Smooth muscle cell (in vitro differentiated cells): ENCODE data around the gene KCTD11. TPM values are rescaled to one million over a fixed set of nuclear protein-coding genes. Genes with fewer than 3 reads are reported as not detected.

Source experiments
- DNase-seq: peaks from one replicate; lab custom pipeline; 2025; ENCODE audit not compliant: unreplicated experiment; lab: John Stamatoyannopoulos, UW
- H2AFZ ChIP-seq: fragments of 200-600 bp; sonication (generic); 2 replicates; pipeline ENCODE4 v1.6.0; 2016; ENCODE audit warnings: antibody characterized with exemption, low read depth, mild to moderate bottlenecking
- H3F3A ChIP-seq: fragments of 200-600 bp; sonication (generic); 2 replicates; pipeline ENCODE4 v1.6.0; 2017; ENCODE audit warnings: antibody characterized with exemption, low read depth
- H3K27ac ChIP-seq: fragments of 200-600 bp; sonication (generic); 2 replicates; pipeline ENCODE4 v1.5.1; 2016; ENCODE audit warnings: low read depth, mild to moderate bottlenecking
- H3K27me3 ChIP-seq: fragments of 200-600 bp; sonication (generic); 2 replicates; pipeline ENCODE4 v1.6.1; 2016; ENCODE audit warnings: low read depth, mild to moderate bottlenecking
- H3K36me3 ChIP-seq: fragments of 200-600 bp; sonication (generic); 2 replicates; pipeline ENCODE4 v1.5.1; 2016; ENCODE audit warnings: low read depth
- H3K4me1 ChIP-seq: fragments of 200-600 bp; sonication (generic); 2 replicates; pipeline ENCODE4 v1.5.1; 2016; ENCODE audit warnings: low read depth
- H3K4me2 ChIP-seq: fragments of 200-600 bp; sonication (generic); 2 replicates; pipeline ENCODE4 v1.6.0; 2016; ENCODE audit warnings: mild to moderate bottlenecking
- H3K4me3 ChIP-seq: fragments of 200-600 bp; sonication (generic); 2 replicates; pipeline ENCODE4 v1.5.1; 2016; ENCODE audit warnings: mild to moderate bottlenecking
- H3K79me2 ChIP-seq: fragments of 200-600 bp; sonication (generic); 2 replicates; pipeline ENCODE4 v1.6.0; 2016; ENCODE audit warnings: low read depth, mild to moderate bottlenecking
- H3K9ac ChIP-seq: fragments of 200-600 bp; sonication (generic); 2 replicates; pipeline ENCODE4 v1.6.0; 2016; ENCODE audit warnings: low read depth
- H3K9me3 ChIP-seq: fragments of 200-600 bp; sonication (generic); replicated peaks from 2 replicates; pipeline ENCODE4 v1.5.1; 2016; ENCODE audit warnings: low read depth
- H4K20me1 ChIP-seq: fragments of 200-600 bp; sonication (generic); 2 replicates; pipeline ENCODE4 v1.6.0; 2016; ENCODE audit warnings: low read depth
- CTCF ChIP-seq: fragments of 200-600 bp; sonication (generic); IDR thresholded peaks from 2 replicates; pipeline ENCODE4 v1.5.1; 2017; ENCODE audit warnings: borderline replicate concordance, mild to moderate bottlenecking, antibody characterized with exemption; ENCODE audit not compliant: insufficient read depth, poor library complexity, severe bottlenecking
- WGBS: methylation state at CpG from one replicate; pipeline ENCODE4 v1.1.7; 2016; ENCODE audit warnings: low lambda C conversion rate; 5-methylcytosine and 5-hydroxymethylcytosine counted together
- polyA plus RNA-seq: library from polyadenylated mRNA; unstranded; fragments of >200 nt; fragmentation: Nextera tagmentation; extraction: Ambion mirVana; gene quantifications from 2 replicates; pipeline ENCODE4 v1.2.1, GENCODE V29; 2016
- total RNA-seq: library from RNA; depleted of rRNA; stranded (reverse); fragments of >200 nt; gene quantifications from 2 replicates; pipeline ENCODE4 v1.2.3, GENCODE V29; 2014

The KCTD11 gene
- total and polyA plus RNA-seq, 2 experiments from 2014 or later = 33.8 to 34.7 TPM

DNA sequence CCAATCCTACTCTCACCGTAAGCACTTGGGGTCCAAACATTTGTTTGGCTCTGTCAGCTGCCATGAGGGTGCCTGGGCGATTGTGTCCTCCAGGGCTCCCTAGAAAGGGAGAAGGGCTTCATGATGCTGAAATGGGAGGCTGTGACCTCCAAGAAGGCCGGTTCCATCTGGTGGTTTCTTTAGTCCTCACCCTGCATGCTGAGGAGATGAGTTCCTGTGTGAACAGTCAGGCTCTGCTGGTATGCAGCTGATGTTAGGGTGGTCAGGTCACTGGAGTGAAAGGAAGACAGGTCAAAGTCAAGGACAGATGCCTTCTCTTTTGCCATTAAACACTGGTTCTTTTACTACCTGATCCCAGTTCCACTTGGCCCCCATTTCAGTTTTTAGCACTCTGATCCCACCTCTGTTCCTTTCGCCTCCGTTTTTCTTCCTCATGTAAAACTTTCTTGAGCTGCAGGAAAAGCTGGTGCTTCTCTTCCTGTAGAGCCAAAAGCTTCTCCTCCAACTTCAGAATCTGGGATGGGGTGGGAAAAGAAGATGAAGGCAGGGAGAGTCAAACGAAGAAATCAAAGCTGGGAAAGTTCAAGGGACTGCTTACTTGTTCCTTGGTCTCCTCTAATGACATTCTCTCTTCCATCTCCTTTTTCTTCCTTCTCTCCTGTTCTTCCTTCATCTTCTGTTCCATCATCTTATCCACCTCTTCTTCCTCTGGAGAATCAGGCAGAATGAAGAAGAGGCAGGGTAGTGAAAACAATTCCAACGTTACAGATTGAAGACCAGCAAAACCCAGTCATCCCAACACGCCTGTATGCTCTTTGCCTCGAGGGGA is 37.9 kb upstream of the KCTD11 start:
- H3K9me3 ChIP-seq = no peaks in the 10 kb centered on the region
- DNase-seq = no peak
- H3K79me2 ChIP-seq = peaks cover 50% of the 10 kb centered on the region
- H3F3A ChIP-seq = peaks cover 47% of the 10 kb centered on the region
- H4K20me1 ChIP-seq = peaks cover 57% of the 10 kb centered on the region
- no peak overlapping the region for H2AFZ ChIP-seq
- WGBS = 49% methylated on average over 9 of the region's 9 CpGs
- H3K4me2 ChIP-seq = peak overlapping the region; percentile 98
- H3K36me3 ChIP-seq = peaks cover 4% of the 10 kb centered on the region
- H3K27ac ChIP-seq = peak overlapping the region; percentile 63
- peak overlapping the region; percentile 79 for H3K4me3 ChIP-seq
- peaks cover 15% of the 10 kb centered on the region for H3K4me1 ChIP-seq
- no peaks in the 10 kb centered on the region for H3K27me3 ChIP-seq
- no peak for TF ChIP-seq CTCF
- H3K9ac ChIP-seq = peak overlapping the region; percentile 56

DNA sequence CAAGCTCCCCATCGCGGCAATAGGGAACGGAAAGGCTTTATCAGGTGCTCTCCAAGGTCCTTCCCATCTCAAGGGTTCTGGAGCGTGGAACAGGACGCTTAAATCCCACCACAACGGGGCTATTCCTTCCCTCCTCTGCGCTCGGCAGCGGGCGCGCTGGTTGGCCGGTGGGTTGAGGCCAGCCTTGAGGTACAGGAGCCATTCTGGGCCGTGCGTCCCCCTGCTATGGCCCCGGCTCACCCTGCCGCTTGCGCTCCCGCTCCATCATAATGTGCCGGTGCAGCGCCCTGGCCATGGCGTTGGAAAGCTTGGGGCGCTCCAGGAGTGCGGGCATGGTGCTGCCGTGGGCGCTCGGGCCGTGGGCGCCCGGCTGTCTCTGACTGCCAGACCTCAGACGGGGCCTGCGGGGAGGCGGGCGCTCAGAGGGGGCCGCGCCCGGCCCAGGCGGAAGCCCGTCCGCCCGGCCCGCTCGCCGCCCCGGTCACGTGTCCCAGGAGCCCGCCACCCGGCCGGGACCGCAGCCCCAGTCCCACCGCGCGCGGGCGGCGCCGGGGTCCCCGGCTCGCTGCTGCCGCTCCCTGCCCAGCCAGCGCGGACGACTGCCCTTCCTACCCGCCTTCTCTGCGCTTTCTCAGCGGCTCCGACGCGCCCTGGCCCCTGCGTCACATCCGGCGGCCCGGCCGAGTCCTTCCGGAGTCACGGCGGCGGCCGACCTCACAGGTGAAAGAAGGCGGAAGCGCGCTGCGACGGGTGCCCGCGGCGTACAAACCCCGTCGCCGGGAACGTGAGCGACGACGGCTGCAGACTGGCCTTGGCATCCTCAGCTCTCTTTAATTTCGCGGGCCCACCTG is 37.0 kb upstream of the KCTD11 start, which contains the start of gene GPS2:
GPS2 (minus strand) TSS at position 642 of the 851 bp plus-strand sequence; CDS start at position 334, 308 bp downstream.
- Histone ChIP-seq H2AFZ (peak within 1 kb of the TSS; percentile 79), H3F3A (peaks cover 38% of the 10 kb centered on the region), H3K27me3 (no peaks in the 10 kb centered on the region), H3K27ac (peak within 1 kb of the TSS; percentile 63), H3K4me1 (peaks cover 7% of the 10 kb centered on the region), H3K36me3 (peaks cover 4% of the 10 kb centered on the region), H3K4me2 (peak within 1 kb of the TSS; percentile 98), H3K9me3 (no peaks in the 10 kb centered on the region), H3K4me3 (peak within 1 kb of the TSS; percentile 79), H4K20me1 (peaks cover 49% of the 10 kb centered on the region), H3K9ac (peak within 1 kb of the TSS; percentile 56), H3K79me2 (peaks cover 42% of the 10 kb centered on the region)
- TF ChIP-seq CTCF = no peak
- DNase-seq = peak; percentile 39
- WGBS = under 1% methylated on average over 78 of the region's 95 CpGs

DNA sequence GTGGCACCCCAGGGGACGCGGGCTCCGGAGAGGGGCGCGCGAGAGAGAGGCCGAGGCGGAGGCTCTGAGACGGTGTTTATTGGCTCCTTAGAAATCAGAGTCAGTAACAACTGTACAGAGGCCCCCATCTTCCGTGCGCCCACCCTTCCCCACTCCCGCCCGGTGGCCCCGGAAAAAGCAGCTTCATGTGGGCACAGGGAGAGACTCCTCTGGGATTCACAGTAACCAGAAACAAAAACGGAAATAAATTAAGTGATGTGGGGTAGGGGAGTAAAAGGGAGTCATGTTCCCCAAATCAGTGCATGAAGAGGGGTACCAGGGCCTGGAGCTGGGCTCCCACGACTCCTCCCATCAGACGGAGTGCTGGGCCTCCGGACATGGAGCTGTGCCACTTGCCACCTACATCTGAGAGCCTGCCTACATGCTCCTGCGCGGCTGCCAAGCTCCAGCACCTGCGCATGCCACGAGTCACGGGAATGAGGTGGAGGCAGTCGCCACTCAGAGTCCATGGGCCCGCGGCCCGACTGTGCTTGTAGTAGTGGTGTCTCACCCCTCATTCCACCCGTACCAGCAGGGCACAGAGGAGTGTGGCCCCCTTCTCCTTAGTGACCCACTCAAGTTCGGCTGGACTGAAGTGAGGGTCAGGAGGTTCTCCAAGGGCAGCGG is 36.3 kb upstream of the KCTD11 start:
- Histone ChIP-seq H3K9ac (peak overlapping the region; percentile 56), H3K79me2 (peaks cover 34% of the 10 kb centered on the region), H3K9me3 (no peaks in the 10 kb centered on the region), H3K36me3 (no peaks in the 10 kb centered on the region), H3K4me2 (peak overlapping the region; percentile 98), H2AFZ (peak overlapping the region; percentile 79), H3K4me3 (peak overlapping the region; percentile 79), H3K27me3 (no peaks in the 10 kb centered on the region), H3K27ac (peak overlapping the region; percentile 63), H3K4me1 (peaks cover 6% of the 10 kb centered on the region), H3F3A (peaks cover 31% of the 10 kb centered on the region), H4K20me1 (peaks cover 41% of the 10 kb centered on the region)
- WGBS = 50% methylated on average over 30 of the region's 30 CpGs
- no peak for TF ChIP-seq CTCF
- no peak for DNase-seq
